H1 (cell line): ENCODE measurements around the gene ITPR1. TPM values are rescaled to one million over a fixed set of nuclear protein-coding genes. Genes with fewer than 3 reads are reported as not detected.

Source experiments
- CTCF ChIA-PET: fragments of 300-600 bp; sonication (Branson Sonifier 250); formaldehyde crosslinking; loops from one replicate; lab custom pipeline; 2021; ENCODE audit not compliant: partially characterized antibody; lab: Charles Lee
- POLR2A ChIA-PET: fragments of 300-600 bp; sonication (Branson Sonifier 250); formaldehyde crosslinking; loops from one replicate; lab custom pipeline; 2021; ENCODE audit warnings: inconsistent platforms; ENCODE audit not compliant: partially characterized antibody; lab: Charles Lee
- DNase-seq, 2 experiments: peaks; one replicate each; pipeline versions ENCODE4 v3.0.0 to v3.0.0-alpha.2; 2010 to 2022; ENCODE audit warnings: low spot score in 2 of 2, low read depth in 1 of 2, mixed read lengths in 1 of 2
- FAIRE-seq: peaks from 2 replicates; lab custom pipeline; 2011; peaks lifted over from hg19 to GRCh38; lab: Jason Lieb, UNC
- H2AFZ ChIP-seq: 2 replicates; pipeline ENCODE4 v1.8.1; 2012; ENCODE audit warnings: low read length, inconsistent platforms
- H2AK5ac ChIP-seq: 2 replicates; pipeline ENCODE4 v1.6.1; 2013; ENCODE audit warnings: low read depth, low read length
- H2BK120ac ChIP-seq: replicated peaks from 2 replicates; pipeline ENCODE3; 2013; ENCODE audit warnings: low read depth, low read length, inconsistent platforms
- H2BK12ac ChIP-seq: 2 replicates; pipeline ENCODE4 v1.6.1; 2013; ENCODE audit warnings: low read depth, low read length
- H2BK15ac ChIP-seq: 2 replicates; pipeline ENCODE4 v1.6.1; 2013; ENCODE audit warnings: low read length
- H2BK20ac ChIP-seq: 2 replicates; pipeline ENCODE4 v1.6.1; 2013; ENCODE audit warnings: low read length
- H2BK5ac ChIP-seq: 2 replicates; pipeline ENCODE4 v1.6.1; 2013; ENCODE audit warnings: low read depth, low read length
- H3K14ac ChIP-seq: 2 replicates; pipeline ENCODE4 v1.6.1; 2013; ENCODE audit warnings: inconsistent platforms; ENCODE audit not compliant: insufficient read length
- H3K18ac ChIP-seq: 2 replicates; pipeline ENCODE4 v1.6.1; 2013; ENCODE audit warnings: low read length; ENCODE audit errors: extremely low read depth
- H3K23ac ChIP-seq: 2 replicates; pipeline ENCODE4 v1.6.1; 2013; ENCODE audit warnings: inconsistent platforms; ENCODE audit not compliant: insufficient read length
- H3K23me2 ChIP-seq: 2 replicates; pipeline ENCODE4 v1.6.1; 2013; ENCODE audit warnings: low read depth, low read length
- H3K27ac ChIP-seq: 2 replicates; pipeline ENCODE4 v1.6.1; 2011; ENCODE audit warnings: low read depth, low read length, inconsistent platforms
- H3K27me3 ChIP-seq, 4 experiments: replicated peaks in 1 of 4; 1 replicate in 1 of 4; 2 replicates in 3 of 4; pipeline versions ENCODE4 v1.6.1 to v1.8.1; 2011 to 2013; ENCODE audit warnings: low read length in 3 of 4, mild to moderate bottlenecking in 3 of 4, inconsistent platforms in 2 of 4, mixed read lengths in 2 of 4, moderate library complexity in 1 of 4; ENCODE audit not compliant: control insufficient read depth in 3 of 4, insufficient read depth in 3 of 4; ENCODE audit errors: extremely low read depth in 1 of 4
- H3K36me3 ChIP-seq, 4 experiments: 2 replicates each; pipeline versions ENCODE4 v1.6.1 to v1.8.1; 2011 to 2013; ENCODE audit warnings: mild to moderate bottlenecking in 4 of 4, low read length in 3 of 4, moderate library complexity in 2 of 4, control low read depth in 1 of 4, inconsistent platforms in 1 of 4; ENCODE audit not compliant: insufficient read depth in 4 of 4, control insufficient read depth in 2 of 4
- H3K4ac ChIP-seq: replicated peaks from 2 replicates; pipeline ENCODE3; 2013; ENCODE audit warnings: low read length, low read depth, mixed read lengths, inconsistent platforms; ENCODE audit not compliant: insufficient read length
- H3K4me1 ChIP-seq, 4 experiments: replicated peaks in 1 of 4; 1 replicate in 1 of 4; 2 replicates in 3 of 4; pipeline versions ENCODE4 v1.6.1 to v1.8.1; 2011 to 2013; ENCODE audit warnings: low read length in 3 of 4, inconsistent platforms in 2 of 4, mixed read lengths in 1 of 4; ENCODE audit not compliant: insufficient read depth in 4 of 4, control insufficient read depth in 3 of 4
- H3K4me2 ChIP-seq, 2 experiments: 2 replicates each; pipeline versions ENCODE4 v1.6.1 to v1.8.1; 2011 to 2013; ENCODE audit warnings: low read depth in 2 of 2, low read length in 2 of 2, control low read depth in 1 of 2, inconsistent platforms in 1 of 2, mild to moderate bottlenecking in 1 of 2; ENCODE audit not compliant: insufficient read depth in 1 of 2
- H3K4me3 ChIP-seq, 4 experiments: fragments of 200-600, 300-600 bp in 1 of 4; sonication (generic), shearing (Covaris generic), sonication (Bioruptor Twin) in 1 of 4; 2 replicates each; pipeline versions ENCODE4 v1.5.1 to v1.8.1; 2011 to 2016; ENCODE audit warnings: low read length in 4 of 4, low read depth in 3 of 4, control low read depth in 2 of 4, inconsistent platforms in 2 of 4, mild to moderate bottlenecking in 2 of 4, mixed read lengths in 1 of 4, moderate library complexity in 1 of 4; ENCODE audit not compliant: insufficient read depth in 2 of 4; ENCODE audit errors: extremely low read depth in 1 of 4
- H3K56ac ChIP-seq: replicated peaks from 2 replicates; pipeline ENCODE3; 2013; ENCODE audit warnings: low read depth, mild to moderate bottlenecking, mixed read lengths, low read length, inconsistent platforms; ENCODE audit not compliant: insufficient read length
- H3K79me1 ChIP-seq: 2 replicates; pipeline ENCODE4 v1.6.1; 2013; ENCODE audit warnings: low read depth, low read length, control low read depth
- H3K79me2 ChIP-seq, 2 experiments: 2 replicates each; pipeline versions ENCODE4 v1.6.1 to v1.8.1; 2012 to 2013; ENCODE audit warnings: low read length in 2 of 2, mild to moderate bottlenecking in 2 of 2, inconsistent platforms in 1 of 2; ENCODE audit not compliant: insufficient read depth in 2 of 2, control insufficient read depth in 1 of 2
- H3K9ac ChIP-seq, 4 experiments: replicated peaks in 1 of 4; 1 replicate in 1 of 4; 2 replicates in 3 of 4; pipeline versions ENCODE4 v1.6.1 to v1.8.1; 2011 to 2013; ENCODE audit warnings: low read depth in 3 of 4, low read length in 3 of 4, control low read depth in 2 of 4, mild to moderate bottlenecking in 2 of 4, moderate library complexity in 2 of 4, inconsistent platforms in 1 of 4; ENCODE audit errors: extremely low read depth in 1 of 4
- H3K9me3 ChIP-seq, 2 experiments: 2 replicates each; pipeline versions ENCODE4 v1.6.1 to v1.8.1; 2012 to 2013; ENCODE audit warnings: mild to moderate bottlenecking in 2 of 2, moderate library complexity in 2 of 2, control low read depth in 1 of 2, inconsistent platforms in 1 of 2, low read depth in 1 of 2, low read length in 1 of 2, mixed read lengths in 1 of 2; ENCODE audit not compliant: insufficient read depth in 2 of 2
- H4K20me1 ChIP-seq, 2 experiments: replicated peaks in 1 of 2; 2 replicates each; pipeline versions ENCODE3 to v1.8.1; 2011 to 2013; ENCODE audit warnings: inconsistent platforms in 2 of 2, low read length in 2 of 2, mild to moderate bottlenecking in 1 of 2; ENCODE audit not compliant: insufficient read depth in 2 of 2, control insufficient read depth in 1 of 2
- H4K5ac ChIP-seq: 2 replicates; pipeline ENCODE4 v1.6.1; 2013; ENCODE audit warnings: low read length, low read depth, mixed read lengths, inconsistent platforms; ENCODE audit not compliant: insufficient read length
- H4K8ac ChIP-seq: 2 replicates; pipeline ENCODE4 v1.8.0; 2013; ENCODE audit warnings: mild to moderate bottlenecking, moderate library complexity, low read length, inconsistent platforms; ENCODE audit not compliant: insufficient read depth; ENCODE audit errors: extremely low read depth
- H4K91ac ChIP-seq: replicated peaks from 2 replicates; pipeline ENCODE3; 2013; ENCODE audit warnings: low read length, mixed read lengths, inconsistent platforms; ENCODE audit not compliant: insufficient read length
- CHD1 ChIP-seq: IDR thresholded peaks from 2 replicates; pipeline ENCODE4 v1.6.1; 2012; ENCODE audit warnings: low read depth, low read length, improper control_type of control experiment
- KDM4A ChIP-seq: IDR thresholded peaks from one replicate; pipeline ENCODE4 v1.7.1; 2012; ENCODE audit warnings: low read depth, mild to moderate bottlenecking, moderate library complexity, low read length, inconsistent platforms; ENCODE audit not compliant: severe bottlenecking
- RAD21 ChIP-seq, 2 experiments: IDR thresholded peaks in 1 of 2; conservative IDR thresholded peaks in 1 of 2; 2 replicates each; pipeline ENCODE4 v1.6.1; 2011; ENCODE audit warnings: low read depth in 2 of 2, low read length in 2 of 2, improper control_type of control experiment in 1 of 2, inconsistent platforms in 1 of 2, mild to moderate bottlenecking in 1 of 2, moderate library complexity in 1 of 2
- TEAD4 ChIP-seq: IDR thresholded peaks from 2 replicates; pipeline ENCODE4 v1.6.1; 2012; ENCODE audit warnings: low read depth, low read length, inconsistent platforms, mixed read lengths
- WGBS, 2 experiments: shearing (Covaris generic) in 1 of 2; methylation state at CpG; one replicate each; pipeline versions ENCODE4 v1.1.6 to v1.1.7; 2013 to 2015; ENCODE audit warnings: low lambda C conversion rate in 2 of 2, mixed read lengths in 2 of 2, inconsistent platforms in 1 of 2, low coverage in 1 of 2, missing lambda C conversion rate in 1 of 2; ENCODE audit not compliant: insufficient replicate concordance in 2 of 2, insufficient coverage in 1 of 2, insufficient read length in 1 of 2; ENCODE audit errors: extremely low coverage in 1 of 2, missing lambda C conversion rate in 1 of 2; 5-methylcytosine and 5-hydroxymethylcytosine counted together
- polyA plus RNA-seq, 7 experiments: library from polyadenylated mRNA; depleted of rRNA in 3 of 7; stranded (reverse) in 5 of 7; unstranded in 2 of 7; fragments of >200 nt in 5 of 7; fragments of 200-250 nt in 2 of 7; gene quantifications; 1 replicate in 5 of 7; 2 replicates in 1 of 7; 4 replicates in 1 of 7; pipeline versions ENCODE4 v1.2.1 to v1.2.3, GENCODE V29; 2011 to 2013; ENCODE audit warnings: missing spikeins in 2 of 7, mixed read lengths in 2 of 7
- total RNA-seq: library from RNA; stranded (reverse); fragmentation: NEBNext Ultra II Directional; extraction: Animal tissue kit (Norgen Biotek cat#: 25700); gene quantifications from 2 replicates; pipeline ENCODE4 v1.2.1, GENCODE V29; 2021

ITPR1 gene
- total and polyA plus RNA-seq, 2 of the 8 experiments (the other 6 are each of a cell fraction or from before 2014, with no cell fraction given), result 2.5 to 16.3 TPM

DNA sequence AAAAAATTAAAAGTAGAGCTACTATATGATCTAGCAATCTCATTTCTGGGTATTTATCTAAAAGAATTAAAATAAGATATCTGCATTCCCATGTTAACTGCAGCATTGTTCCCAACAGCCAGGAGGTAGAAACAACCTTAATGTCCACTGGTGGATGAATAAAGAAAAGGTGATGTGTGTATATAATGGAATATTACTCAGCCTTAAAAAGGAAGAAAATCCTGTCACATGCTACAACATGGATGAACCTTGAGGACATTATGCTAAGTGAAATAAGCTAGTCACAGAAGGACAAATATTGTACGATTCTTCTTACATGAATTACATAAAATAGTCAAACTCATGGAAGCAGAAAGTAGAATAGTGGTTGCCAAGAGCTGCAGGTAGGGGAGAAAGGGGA is 366.6 kb downstream of the ITPR1 start:
- Histone ChIP-seq H3K36me3 (no peaks in the 10 kb centered on the region), H3K79me2 (no peaks in the 10 kb centered on the region), H2AK5ac (no peak overlapping the region), H3K9ac (no peak overlapping the region), H4K20me1 (no peaks in the 10 kb centered on the region), H4K5ac (no peak overlapping the region), H3K4me1 (no peaks in the 10 kb centered on the region), H2AFZ (no peak overlapping the region), H2BK5ac (no peak overlapping the region), H4K8ac (no peak overlapping the region), H3K23ac (no peak overlapping the region), H3K4me2 (no peak overlapping the region), H3K27me3 (no peaks in the 10 kb centered on the region), H3K27ac (no peak overlapping the region), H3K18ac (no peak overlapping the region), H2BK120ac (no peak overlapping the region), H3K4me3 (no peak overlapping the region), H3K56ac (no peak overlapping the region), H3K4ac (no peak overlapping the region), H3K14ac (no peak overlapping the region), H2BK15ac (no peak overlapping the region), H3K9me3 (0 out of 4 replicates have a peak, but pooled peaks cover 0 to 2% of the 10 kb centered on the region in 2 experiments), H2BK20ac (no peak overlapping the region), H3K23me2 (no peaks in the 10 kb centered on the region), H3K79me1 (no peaks in the 10 kb centered on the region), H4K91ac (no peak overlapping the region), H2BK12ac (no peak overlapping the region)
- DNase-seq (no peak), FAIRE-seq (no peak)
- TF ChIP-seq KDM4A (no peak), TEAD4 (no peak), CHD1 (no peak), RAD21 (IDR thresholded peaks at IDR 0.05 in 1 of 2, conservative IDR thresholded peaks at IDR 0.05 in 1 of 2; ENCODE audit: low read depth in 2 of 2, low read length in 2 of 2) (no peak)
- CTCF ChIA-PET, result interaction anchor here (0.7 kb wide), 1 partner anchor 28 kb away, joined by 3 read pairs; no protein-coding TSS in a partner anchor
- WGBS, 2 experiments, result 93% methylated on average over 1 of the region's 1 CpG; no CpG with 5 or more reads in 1 of the 2 experiments
- POLR2A ChIA-PET, result interaction anchor here (0.9 kb wide), 1 partner anchor 12 kb away, joined by 3 read pairs; no protein-coding TSS in a partner anchor
